ENCODE data around the gene COMMD8. TPM values are rescaled to one million over a fixed set of nuclear protein-coding genes. Genes with fewer than 3 reads are reported as not detected.

The COMMD8 gene
- total RNA-seq, 1 experiment from 2014 or later = 21.1 TPM

- H3K27me3 Mint-ChIP-seq (ENCODE audit: insufficient read depth, unreplicated experiment) = no peaks in the 10 kb centered on the region
- H3K9me3 Mint-ChIP-seq (ENCODE audit: unreplicated experiment) = no peaks in the 10 kb centered on the region
- no peak overlapping the region for H3K4me3 Mint-ChIP-seq (ENCODE audit: unreplicated experiment)
- BruUV-seq (replicated peaks) = no TSS peak
- no peak for DNase-seq (ENCODE audit: unreplicated experiment)
- TF ChIP-seq CTCF (IDR thresholded peaks at IDR 0.05; ENCODE audit: unreplicated experiment) = no peak
- peaks cover 12% of the 10 kb centered on the region for H3K4me1 Mint-ChIP-seq (ENCODE audit: insufficient read depth, unreplicated experiment)
- POLR2A ChIA-PET = interaction anchor here (0.9 to 2.9 kb wide), 5 partner anchors 15 to 84 kb away, joined by 3 to 50 read pairs (median 4); partner anchors contain the start of gene COMMD8
- H3K36me3 Mint-ChIP-seq (ENCODE audit: insufficient read depth, unreplicated experiment) = no peaks in the 10 kb centered on the region
- CTCF ChIA-PET = interaction anchor here (0.7 to 3.8 kb wide), 7 partner anchors 21 to 353 kb away, joined by 3 to 16 read pairs (median 3); partner anchors contain the start of gene COMMD8
- intact Hi-C loops (cut with micrococcal nuclease) = no loop called here
- no peak overlapping the region for H3K27ac Mint-ChIP-seq (ENCODE audit: low read depth, unreplicated experiment)
Observed at GRCh38 chr4:47483745-47484144, 20.2 kb upstream of the COMMD8 start.

- DNase-seq (ENCODE audit: unreplicated experiment) = peak; percentile 67
- no peak for TF ChIP-seq CTCF (IDR thresholded peaks at IDR 0.05; ENCODE audit: unreplicated experiment)
- Mint-ChIP-seq H3K27me3 (ENCODE audit: insufficient read depth, unreplicated experiment) (no peaks in the 10 kb centered on the region), H3K27ac (ENCODE audit: low read depth, unreplicated experiment) (peak overlapping the region; percentile 57), H3K4me3 (ENCODE audit: unreplicated experiment) (peak overlapping the region; percentile 11), H3K9me3 (ENCODE audit: unreplicated experiment) (no peaks in the 10 kb centered on the region), H3K4me1 (ENCODE audit: insufficient read depth, unreplicated experiment) (peaks cover 14% of the 10 kb centered on the region), H3K36me3 (ENCODE audit: insufficient read depth, unreplicated experiment) (no peaks in the 10 kb centered on the region)
- ChIA-PET POLR2A (interaction anchor here (1.2 to 1.5 kb wide), 2 partner anchors 19 to 432 kb away, joined by 3 to 7 read pairs; partner anchors contain the start of genes COMMD8 and NFXL1), CTCF (interaction anchor here (0.6 to 3.8 kb wide), 5 partner anchors 12 to 460 kb away, joined by 3 to 16 read pairs (median 3); partner anchors contain the start of gene COMMD8)
- intact Hi-C loops (cut with micrococcal nuclease) = no loop called here
- no TSS peak for BruUV-seq (replicated peaks)
Observed at GRCh38 chr4:47482326-47482725, 18.8 kb upstream of the COMMD8 start.

- Mint-ChIP-seq H3K27ac (ENCODE audit: low read depth, unreplicated experiment) (no peak overlapping the region), H3K27me3 (ENCODE audit: insufficient read depth, unreplicated experiment) (no peaks in the 10 kb centered on the region), H3K36me3 (ENCODE audit: insufficient read depth, unreplicated experiment) (no peaks in the 10 kb centered on the region), H3K4me3 (ENCODE audit: unreplicated experiment) (no peak overlapping the region), H3K9me3 (ENCODE audit: unreplicated experiment) (no peaks in the 10 kb centered on the region), H3K4me1 (ENCODE audit: insufficient read depth, unreplicated experiment) (peaks cover 14% of the 10 kb centered on the region)
- no peak for DNase-seq (ENCODE audit: unreplicated experiment)
- BruUV-seq (replicated peaks) = no TSS peak
- ChIA-PET CTCF (interaction anchor here (0.6 kb wide), 1 partner anchor 86 kb away, joined by 5 read pairs; no protein-coding TSS in a partner anchor), POLR2A (interaction anchor here (0.6 kb wide), 1 partner anchor 48 kb away, joined by 4 read pairs; no protein-coding TSS in a partner anchor)
- intact Hi-C loops (cut with micrococcal nuclease) = no loop called here
- no peak for TF ChIP-seq CTCF (IDR thresholded peaks at IDR 0.05; ENCODE audit: unreplicated experiment)
Observed at GRCh38 chr4:47478804-47479203, 15.3 kb upstream of the COMMD8 start.

GRCh38 chr4:47475411-47475810 lies 11.9 kb upstream of the COMMD8 start:
- DNase-seq (ENCODE audit: unreplicated experiment) = no peak
- ChIA-PET CTCF (interaction anchor here (0.6 to 1.1 kb wide), 2 partner anchors 12 to 873 kb away, joined by 4 to 5 read pairs; partner anchors contain the start of gene COMMD8), POLR2A (interaction anchor here (1.6 kb wide), 2 partner anchors 10 to 12 kb away, joined by 4 to 6 read pairs; partner anchors contain the start of genes ATP10D and COMMD8)
- TF ChIP-seq CTCF (IDR thresholded peaks at IDR 0.05; ENCODE audit: unreplicated experiment) = no peak
- Mint-ChIP-seq H3K4me3 (ENCODE audit: unreplicated experiment) (no peak overlapping the region), H3K27ac (ENCODE audit: low read depth, unreplicated experiment) (no peak overlapping the region), H3K4me1 (ENCODE audit: insufficient read depth, unreplicated experiment) (peaks cover 8% of the 10 kb centered on the region), H3K27me3 (ENCODE audit: insufficient read depth, unreplicated experiment) (no peaks in the 10 kb centered on the region), H3K36me3 (ENCODE audit: insufficient read depth, unreplicated experiment) (no peaks in the 10 kb centered on the region), H3K9me3 (ENCODE audit: unreplicated experiment) (no peaks in the 10 kb centered on the region)
- BruUV-seq (replicated peaks) = no TSS peak
- intact Hi-C loops (cut with micrococcal nuclease) = no loop called here

Data from MCF 10A (cell line).